Activated CD8-positive, alpha-beta memory T cell treated with anti-CD3 and anti-CD28 coated beads for 48 hours (primary cell): Measurements from ENCODE around the gene DNAJC2.
"Not testable (repeated sequence)": the region's sequence is repeated elsewhere in the genome, so short reads cannot be mapped to it uniquely, and the experiment has no call there.

Experiments
- DNase-seq, 3 experiments: peaks; one replicate each; pipeline ENCODE4 v3.0.0-alpha.2; 2020; ENCODE audit warnings: low read depth in 2 of 3, low spot score in 2 of 3

Gene DNAJC2

DNA sequence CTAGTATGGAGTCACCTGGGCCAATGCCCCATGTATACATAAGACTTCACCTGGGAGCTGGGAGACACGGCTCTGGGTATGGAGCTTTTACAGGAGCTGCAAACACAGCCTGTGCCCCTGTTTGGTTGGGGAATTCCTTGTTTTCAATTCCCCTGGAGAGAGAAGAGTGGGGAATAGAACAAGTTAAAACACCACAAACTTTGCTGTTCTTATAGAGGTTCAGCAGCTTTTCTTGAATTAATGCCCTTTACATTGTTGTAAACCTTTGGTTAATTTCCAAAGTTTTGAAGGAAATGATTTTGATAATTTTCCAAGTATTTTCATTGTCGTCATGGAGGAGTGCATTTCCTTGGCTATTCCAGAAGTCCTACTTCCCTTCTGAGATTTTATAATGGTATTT is 66.4 kb downstream of the DNAJC2 start:
- DNase-seq: not testable (repeated sequence)

GRCh38 chr7:103274867-103275266 is 69.7 kb downstream of the DNAJC2 start:
- not testable (repeated sequence) for DNase-seq

GRCh38 chr7:103273374-103273773 is 71.2 kb downstream of the DNAJC2 start:
- not testable (repeated sequence) for DNase-seq

GRCh38 chr7:103266229-103266628 is 78.3 kb downstream of the DNAJC2 start:
- not testable (repeated sequence) for DNase-seq

GRCh38 chr7:103264054-103264453 is 80.5 kb downstream of the DNAJC2 start:
- not testable (repeated sequence) for DNase-seq
